Stimulated activated memory B cell treated with anti-CD40 and anti-IgM and Interleukin-4, amounts not matched to agents 10 μg/mL and 1 μg/mL and 100 μg/mL, for 72 hours (primary cell): ENCODE results near the gene HAX1.
"Not testable (repeated sequence)": the region's sequence is repeated elsewhere in the genome, so short reads cannot be mapped to it uniquely, and the experiment has no call there.

Experiments
- ATAC-seq: fragments of 150-1000 bp; cut with Tn5 transposase; 2 replicates; pipeline ENCODE4 v1.10.0; 2021
- H3K27ac Mint-ChIP-seq: one replicate; pipeline ENCODE4 v1.8.0; 2022; ENCODE audit warnings: mild to moderate bottlenecking, mixed read lengths
- H3K27me3 Mint-ChIP-seq: one replicate; pipeline ENCODE4 v1.8.0; 2022; ENCODE audit warnings: mixed read lengths
- H3K36me3 Mint-ChIP-seq: one replicate; pipeline ENCODE4 v1.8.0; 2022; ENCODE audit warnings: mixed read lengths
- H3K4me1 Mint-ChIP-seq: one replicate; pipeline ENCODE4 v1.8.0; 2022; ENCODE audit warnings: mixed read lengths
- H3K4me3 Mint-ChIP-seq: one replicate; pipeline ENCODE4 v1.8.0; 2022; ENCODE audit warnings: mild to moderate bottlenecking, moderate library complexity, mixed read lengths
- H3K9me3 Mint-ChIP-seq: one replicate; pipeline ENCODE4 v1.8.0; 2022; ENCODE audit warnings: mixed read lengths

The HAX1 gene

DNA sequence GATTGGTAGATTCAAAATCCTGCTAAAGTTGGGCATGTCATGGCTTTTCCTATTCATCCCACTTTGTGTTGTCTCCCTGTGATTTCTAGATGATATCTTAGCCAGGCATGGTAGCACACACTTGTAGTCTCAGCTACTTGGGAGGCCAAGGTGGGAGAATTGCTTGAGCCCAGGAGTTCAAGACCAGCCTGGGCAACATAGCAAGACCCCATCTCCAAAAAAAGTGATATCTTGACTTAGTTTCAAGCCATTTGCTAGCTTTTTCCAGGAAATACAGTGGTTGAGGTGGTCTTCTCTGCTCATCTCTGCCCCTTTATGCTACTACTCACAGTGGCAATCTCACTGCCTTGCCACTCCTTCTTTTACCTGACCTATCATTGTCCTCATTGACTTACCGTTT lies 12.3 kb upstream of the HAX1 start:
- Mint-ChIP-seq H3K4me3 (no peak overlapping the region), H3K27me3 (no peaks in the 10 kb centered on the region), H3K27ac (no peak overlapping the region), H3K4me1 (peaks cover 10% of the 10 kb centered on the region), H3K9me3 (no peaks in the 10 kb centered on the region), H3K36me3 (peaks cover 84% of the 10 kb centered on the region)
- ATAC-seq = no peak

GRCh38 chr1:154263465-154264332 lies 8.7 kb upstream of the HAX1 start:
- peaks cover 66% of the 10 kb centered on the region for H3K36me3 Mint-ChIP-seq

GRCh38 chr1:154264454-154264853 lies 8.0 kb upstream of the HAX1 start:
- Mint-ChIP-seq H3K4me1 (peaks cover 11% of the 10 kb centered on the region), H3K27me3 (no peaks in the 10 kb centered on the region), H3K36me3 (peaks cover 70% of the 10 kb centered on the region), H3K27ac (peak overlapping the region; percentile 56), H3K9me3 (no peaks in the 10 kb centered on the region), H3K4me3 (no peak overlapping the region)
- ATAC-seq = no peak

More at GRCh38 chr1:154263465-154264332, 8.7 kb upstream of the HAX1 start:
- no peak overlapping the region for H3K4me3 Mint-ChIP-seq
- peaks cover 10% of the 10 kb centered on the region for H3K4me1 Mint-ChIP-seq
- H3K27me3 Mint-ChIP-seq = no peaks in the 10 kb centered on the region
- no peak for ATAC-seq
- H3K27ac Mint-ChIP-seq = peak overlapping the region; percentile 56
- H3K9me3 Mint-ChIP-seq = no peaks in the 10 kb centered on the region

- no peaks in the 10 kb centered on the region for H3K27me3 Mint-ChIP-seq
- no peak for ATAC-seq
- H3K4me3 Mint-ChIP-seq = no peak overlapping the region
- H3K9me3 Mint-ChIP-seq = no peaks in the 10 kb centered on the region
- H3K4me1 Mint-ChIP-seq = peaks cover 22% of the 10 kb centered on the region
- H3K36me3 Mint-ChIP-seq = peaks cover 73% of the 10 kb centered on the region
- peak overlapping the region; percentile 56 for H3K27ac Mint-ChIP-seq
Measured at GRCh38 chr1:154265586-154265985, 6.8 kb upstream of the HAX1 start.

DNA sequence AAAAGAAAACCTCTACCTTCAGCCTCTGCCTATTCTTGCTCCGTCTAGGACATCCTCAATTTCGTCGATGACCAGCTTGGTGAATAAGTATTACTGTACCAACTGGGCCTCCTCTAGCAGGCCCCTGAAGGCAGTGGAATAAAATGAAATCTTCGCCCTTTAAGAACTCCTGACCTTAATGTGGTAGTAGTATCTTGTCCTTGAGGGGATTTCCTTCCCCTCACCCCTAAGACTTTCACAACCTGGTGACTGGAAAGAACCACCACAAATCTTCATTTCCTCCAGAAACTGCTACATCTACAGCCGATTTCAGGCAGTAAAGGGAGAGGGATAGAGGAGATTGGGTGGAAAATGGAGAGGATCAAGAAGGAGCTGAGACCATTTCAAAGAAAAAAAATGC lies 1.6 kb upstream of the HAX1 start:
- Mint-ChIP-seq H3K9me3 (no peaks in the 10 kb centered on the region), H3K4me1 (peaks cover 44% of the 10 kb centered on the region), H3K27ac (peak overlapping the region; percentile 96), H3K27me3 (no peaks in the 10 kb centered on the region), H3K36me3 (peaks cover 56% of the 10 kb centered on the region), H3K4me3 (peak overlapping the region; percentile 63)
- peak; percentile 49 for ATAC-seq

- Mint-ChIP-seq H3K27ac (peak overlapping the region; percentile 96), H3K9me3 (no peaks in the 10 kb centered on the region), H3K4me3 (peak overlapping the region; percentile 93), H3K4me1 (peaks cover 44% of the 10 kb centered on the region), H3K27me3 (no peaks in the 10 kb centered on the region), H3K36me3 (peaks cover 57% of the 10 kb centered on the region)
- ATAC-seq = no peak
Measured at GRCh38 chr1:154272999-154273563, 652 bp downstream of the HAX1 start.

DNA sequence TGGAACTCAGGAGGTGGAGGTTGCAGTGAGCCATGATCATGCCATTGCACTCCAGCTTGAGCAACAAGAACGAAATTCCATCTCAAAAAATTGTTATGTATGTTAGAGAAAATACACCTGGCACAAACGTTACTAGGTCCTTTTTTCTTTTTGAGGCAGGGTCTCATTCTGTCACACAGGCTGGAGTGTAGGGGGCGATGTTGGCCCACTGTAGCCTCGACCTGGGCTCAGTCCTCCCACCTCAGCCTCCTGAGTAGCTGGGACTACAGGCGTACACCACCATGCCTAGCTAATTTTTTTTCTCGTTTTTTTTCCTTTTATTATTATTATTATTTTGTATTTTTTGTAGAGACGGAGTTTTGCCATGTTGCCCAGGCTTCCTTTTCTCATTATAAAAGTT lies 4.4 kb downstream of the HAX1 start:
- H3K9me3 Mint-ChIP-seq = no peaks in the 10 kb centered on the region

GRCh38 chr1:154287591-154287990 lies 15.2 kb downstream of the HAX1 start:
- not testable (repeated sequence) for H3K36me3 Mint-ChIP-seq, H3K4me3 Mint-ChIP-seq, H3K9me3 Mint-ChIP-seq, H3K4me1 Mint-ChIP-seq, H3K27me3 Mint-ChIP-seq, H3K27ac Mint-ChIP-seq, ATAC-seq

More for the DNA sequence above, 4.4 kb downstream of the HAX1 start:
- H3K4me3 Mint-ChIP-seq = no peak overlapping the region
- H3K27me3 Mint-ChIP-seq = no peaks in the 10 kb centered on the region
- peaks cover 29% of the 10 kb centered on the region for H3K36me3 Mint-ChIP-seq
- peaks cover 19% of the 10 kb centered on the region for H3K4me1 Mint-ChIP-seq
- H3K27ac Mint-ChIP-seq = no peak overlapping the region
- ATAC-seq = no peak

- H3K36me3 Mint-ChIP-seq = peaks cover 7% of the 10 kb centered on the region
- no peak overlapping the region for H3K4me3 Mint-ChIP-seq
- peaks cover 7% of the 10 kb centered on the region for H3K9me3 Mint-ChIP-seq
- H3K4me1 Mint-ChIP-seq = no peaks in the 10 kb centered on the region
- H3K27ac Mint-ChIP-seq = no peak overlapping the region
- ATAC-seq = no peak
- H3K27me3 Mint-ChIP-seq = no peaks in the 10 kb centered on the region
Measured at GRCh38 chr1:154288661-154289060, 16.2 kb downstream of the HAX1 start.

DNA sequence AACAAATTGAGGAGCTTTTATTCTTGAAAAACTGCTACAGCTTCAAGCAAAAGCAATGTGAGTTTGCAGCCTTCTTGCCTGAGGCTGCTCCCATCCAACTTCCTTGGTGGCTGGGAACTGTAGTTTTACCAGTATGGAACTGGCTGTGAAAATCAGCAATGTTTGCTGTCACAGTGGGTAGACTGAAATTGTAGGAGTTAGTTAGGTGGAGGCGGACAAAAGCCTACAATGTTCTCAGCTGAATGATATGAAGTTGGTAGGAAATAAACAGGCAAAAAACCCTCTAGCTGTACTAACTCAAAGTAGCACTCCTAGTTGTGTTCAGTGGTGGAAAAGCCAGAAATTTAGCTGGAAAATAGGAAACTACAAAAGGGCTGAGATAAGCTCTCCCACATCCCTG lies 18.5 kb downstream of the HAX1 start:
- Mint-ChIP-seq H3K4me3 (no peak overlapping the region), H3K9me3 (peaks cover 14% of the 10 kb centered on the region), H3K4me1 (no peaks in the 10 kb centered on the region), H3K27me3 (no peaks in the 10 kb centered on the region), H3K36me3 (peaks cover 12% of the 10 kb centered on the region), H3K27ac (no peak overlapping the region)
- ATAC-seq = no peak

- no peak for ATAC-seq
- Mint-ChIP-seq H3K27ac (no peak overlapping the region), H3K4me3 (no peak overlapping the region), H3K27me3 (no peaks in the 10 kb centered on the region), H3K4me1 (no peaks in the 10 kb centered on the region), H3K9me3 (peaks cover 11% of the 10 kb centered on the region), H3K36me3 (peaks cover 12% of the 10 kb centered on the region)
Measured at GRCh38 chr1:154295408-154296235, 23.2 kb downstream of the HAX1 start.

DNA sequence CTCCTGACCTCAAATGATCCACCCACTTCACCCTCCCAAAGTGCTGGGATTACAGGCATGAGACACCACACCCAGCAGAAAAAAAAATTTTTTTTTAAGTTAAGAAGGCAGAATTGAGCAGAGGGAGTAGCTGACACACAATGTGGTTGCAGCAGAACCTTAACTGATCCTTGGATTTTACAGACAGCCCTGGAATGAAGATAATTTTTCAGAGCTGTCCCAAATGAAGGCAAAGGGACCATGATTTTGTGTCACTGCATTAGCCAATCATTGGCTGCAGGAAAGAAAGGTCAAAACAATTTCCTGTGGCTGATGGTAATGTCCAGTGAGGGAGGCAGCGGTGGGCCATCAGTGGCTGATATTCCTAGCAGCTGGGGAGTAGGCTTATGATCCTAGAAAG lies 29.2 kb downstream of the HAX1 start:
- no peaks in the 10 kb centered on the region for H3K36me3 Mint-ChIP-seq
- H3K27me3 Mint-ChIP-seq = no peaks in the 10 kb centered on the region
- H3K4me3 Mint-ChIP-seq = no peak overlapping the region
- H3K9me3 Mint-ChIP-seq = no peaks in the 10 kb centered on the region
- H3K27ac Mint-ChIP-seq = no peak overlapping the region
- no peaks in the 10 kb centered on the region for H3K4me1 Mint-ChIP-seq
- ATAC-seq = no peak

- no peak overlapping the region for H3K4me3 Mint-ChIP-seq
- H3K9me3 Mint-ChIP-seq = no peaks in the 10 kb centered on the region
- peak; percentile 75 for ATAC-seq
- H3K36me3 Mint-ChIP-seq = no peaks in the 10 kb centered on the region
- H3K27me3 Mint-ChIP-seq = no peaks in the 10 kb centered on the region
- H3K4me1 Mint-ChIP-seq = no peaks in the 10 kb centered on the region
- no peak overlapping the region for H3K27ac Mint-ChIP-seq
Measured at GRCh38 chr1:154304664-154305337, 32.4 kb downstream of the HAX1 start.

GRCh38 chr1:154306151-154306550 lies 33.7 kb downstream of the HAX1 start:
- no peaks in the 10 kb centered on the region for H3K4me1 Mint-ChIP-seq
- no peaks in the 10 kb centered on the region for H3K27me3 Mint-ChIP-seq
- no peaks in the 10 kb centered on the region for H3K9me3 Mint-ChIP-seq
- ATAC-seq = no peak
- no peak overlapping the region for H3K4me3 Mint-ChIP-seq
- no peaks in the 10 kb centered on the region for H3K36me3 Mint-ChIP-seq
- no peak overlapping the region for H3K27ac Mint-ChIP-seq

DNA sequence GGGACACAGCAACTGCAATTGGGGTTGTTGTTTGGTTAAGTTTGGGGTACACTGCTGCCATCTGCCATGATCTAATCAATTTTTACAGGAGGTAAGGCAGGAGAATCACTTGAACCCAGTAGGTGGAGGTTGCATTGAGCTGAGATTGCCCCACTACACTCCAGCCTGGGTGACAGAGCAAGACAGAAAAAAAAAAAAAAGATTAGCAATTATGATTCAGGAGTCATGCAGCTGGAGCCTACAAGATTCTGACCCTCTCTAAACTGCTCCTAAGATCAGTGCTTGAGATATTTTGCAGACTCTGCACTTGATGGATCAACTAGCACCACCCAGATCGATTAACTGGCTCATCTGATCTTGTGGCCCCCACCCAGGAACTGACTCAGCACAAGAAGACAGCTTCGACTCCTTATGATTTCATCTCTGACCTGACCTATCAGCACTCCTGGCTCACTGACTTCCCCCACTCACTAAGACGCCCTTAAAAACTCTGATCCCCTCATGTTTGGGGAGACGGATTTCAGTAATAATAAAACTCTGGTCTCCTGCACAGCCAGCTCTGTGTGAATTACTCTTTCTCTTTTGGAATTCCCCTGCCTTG lies 35.3 kb downstream of the HAX1 start:
- ATAC-seq, H3K4me1 Mint-ChIP-seq, H3K27ac Mint-ChIP-seq, H3K36me3 Mint-ChIP-seq, H3K9me3 Mint-ChIP-seq, H3K27me3 Mint-ChIP-seq, H3K4me3 Mint-ChIP-seq: not testable (repeated sequence)
